HG02884 (cell line): ENCODE measurements around the gene GBX1.

Source experiments
- ATAC-seq: cut with Tn5 transposase; IDR thresholded peaks from one replicate; pipeline ENCODE4 v1.9.1; 2021; ENCODE audit warnings: mild to moderate bottlenecking, moderate library complexity; ENCODE audit not compliant: unreplicated experiment

GBX1 gene

DNA sequence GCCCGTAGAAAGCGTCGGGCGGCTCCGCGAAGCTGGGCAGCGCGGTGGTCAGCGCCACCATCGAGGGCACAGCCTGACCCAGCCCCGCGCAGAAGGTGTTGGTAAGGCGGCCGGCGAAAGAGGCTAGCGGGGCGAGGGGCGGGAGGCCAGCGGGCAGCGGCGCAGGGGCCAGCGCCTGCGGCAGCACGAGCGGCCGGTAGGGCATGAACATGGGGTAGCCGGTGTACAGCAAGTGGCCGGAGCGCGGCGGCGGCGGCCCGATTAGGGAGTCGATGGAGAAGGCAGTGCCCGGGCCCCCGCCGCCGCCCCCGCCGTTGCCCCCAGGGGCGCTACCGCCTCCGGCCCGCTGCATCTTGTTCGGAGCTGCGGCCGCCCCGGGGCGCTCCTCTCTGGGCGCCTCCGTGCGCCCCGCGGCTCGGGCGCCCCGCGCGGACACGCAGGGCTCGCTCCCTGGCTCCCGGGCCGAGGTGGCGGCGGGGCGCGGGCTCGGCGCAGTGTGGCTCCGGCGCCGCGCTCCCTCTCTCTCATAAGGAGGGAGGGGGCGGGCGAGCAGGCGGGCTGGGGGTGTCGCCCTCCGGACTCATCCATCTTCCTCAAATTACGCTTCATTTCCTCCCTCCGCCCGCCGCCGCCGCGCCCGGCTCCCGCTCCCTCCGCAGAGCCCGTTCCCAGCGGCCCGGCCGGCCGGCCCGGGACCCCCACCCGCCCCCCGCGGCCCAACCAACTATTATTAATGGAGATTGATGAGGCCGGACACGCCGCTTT is at the start of gene GBX1:
Gene GBX1 (minus strand): TSS at position 498 of the 765 bp plus-strand sequence. CDS start 146 bp downstream, at position 352.
- no peak for ATAC-seq

DNA sequence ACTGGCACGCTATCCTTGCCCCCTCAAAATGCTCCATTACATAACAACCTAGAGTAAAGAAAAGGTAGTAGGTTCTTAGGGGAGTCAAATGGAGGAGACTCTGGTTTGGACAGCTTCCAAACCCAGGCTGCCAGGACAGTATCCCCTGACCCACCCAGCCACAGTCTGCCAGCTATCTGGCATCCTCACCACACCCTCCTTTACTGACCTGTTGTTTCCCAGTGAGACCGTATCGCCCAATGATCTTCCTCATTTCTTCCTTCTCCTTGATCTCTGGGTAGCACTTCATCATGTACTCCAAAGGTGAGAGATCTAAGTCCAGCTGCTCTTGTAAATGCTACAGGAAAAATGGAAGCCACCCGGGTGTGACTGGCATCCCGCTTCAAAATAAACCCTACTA is 47.9 kb upstream of the GBX1 start:
- no peak for ATAC-seq

DNA sequence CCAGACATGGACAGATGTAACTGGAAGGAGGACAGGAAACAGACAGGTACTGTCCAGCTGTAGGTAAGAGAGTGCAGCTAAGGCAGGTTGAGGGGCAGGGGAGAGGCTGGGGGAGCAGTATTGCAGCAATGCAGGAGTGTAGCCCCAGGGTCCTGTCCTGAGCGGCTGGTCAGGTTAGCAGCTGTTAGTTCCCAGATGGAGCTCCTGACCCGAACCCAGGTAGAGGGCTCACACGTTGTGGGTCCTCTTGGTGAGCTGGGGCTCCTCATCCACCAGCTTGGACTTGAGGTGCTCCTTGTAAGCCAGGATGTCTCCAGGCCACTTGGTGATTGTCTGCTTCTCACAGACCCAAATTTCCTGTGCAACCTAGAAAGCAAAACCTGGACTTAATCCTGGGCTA is 46.3 kb upstream of the GBX1 start:
- ATAC-seq, result no peak

DNA sequence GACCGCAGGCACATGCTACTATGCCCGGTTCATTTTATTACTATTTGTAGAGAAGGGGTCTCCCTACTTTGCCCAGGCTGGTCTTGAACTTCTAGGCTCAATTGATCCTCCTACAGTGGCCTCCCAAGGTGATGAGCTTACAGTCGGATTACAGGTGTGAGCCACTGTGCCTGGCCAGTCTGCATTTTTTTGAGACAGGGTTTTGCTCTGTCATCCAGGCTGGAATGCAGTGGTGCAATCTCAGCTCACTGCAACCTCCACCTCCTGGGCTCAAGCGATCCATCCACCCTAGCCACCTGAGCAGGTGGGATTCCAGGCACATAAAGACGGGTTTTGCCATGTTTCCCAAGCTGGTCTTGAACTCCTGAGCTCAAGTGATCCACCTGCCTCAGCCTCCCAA is 45.1 kb upstream of the GBX1 start:
- ATAC-seq, result no peak

DNA sequence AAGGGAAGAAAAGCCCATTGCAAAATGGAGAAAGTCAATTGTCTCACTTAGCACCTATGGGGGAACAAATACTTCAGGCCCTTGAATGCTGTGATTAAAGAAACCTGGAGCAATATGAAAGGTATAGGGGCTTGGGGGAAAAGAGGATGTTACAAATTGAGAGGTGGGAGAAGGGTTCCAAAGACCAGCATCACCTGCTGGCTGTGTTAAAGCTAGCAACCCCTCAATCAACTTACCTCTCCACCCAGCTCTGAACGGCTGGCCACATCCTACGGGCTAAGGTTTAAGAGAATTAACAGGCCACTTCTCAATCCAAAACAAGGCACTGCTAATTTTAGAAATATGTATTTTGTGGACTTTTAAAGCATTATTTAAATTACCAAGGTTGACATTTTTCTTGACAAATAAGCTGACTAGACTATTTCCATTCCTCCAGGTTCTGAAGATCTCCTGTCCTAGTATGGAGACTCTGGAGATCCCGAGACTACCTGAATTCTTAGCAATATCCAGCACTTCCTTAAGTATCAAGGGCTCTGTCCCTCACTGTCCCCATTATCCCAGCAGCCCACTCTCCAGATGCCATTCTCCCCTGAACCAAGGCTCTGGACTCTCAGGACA is 43.8 kb upstream of the GBX1 start:
- no peak for ATAC-seq

DNA sequence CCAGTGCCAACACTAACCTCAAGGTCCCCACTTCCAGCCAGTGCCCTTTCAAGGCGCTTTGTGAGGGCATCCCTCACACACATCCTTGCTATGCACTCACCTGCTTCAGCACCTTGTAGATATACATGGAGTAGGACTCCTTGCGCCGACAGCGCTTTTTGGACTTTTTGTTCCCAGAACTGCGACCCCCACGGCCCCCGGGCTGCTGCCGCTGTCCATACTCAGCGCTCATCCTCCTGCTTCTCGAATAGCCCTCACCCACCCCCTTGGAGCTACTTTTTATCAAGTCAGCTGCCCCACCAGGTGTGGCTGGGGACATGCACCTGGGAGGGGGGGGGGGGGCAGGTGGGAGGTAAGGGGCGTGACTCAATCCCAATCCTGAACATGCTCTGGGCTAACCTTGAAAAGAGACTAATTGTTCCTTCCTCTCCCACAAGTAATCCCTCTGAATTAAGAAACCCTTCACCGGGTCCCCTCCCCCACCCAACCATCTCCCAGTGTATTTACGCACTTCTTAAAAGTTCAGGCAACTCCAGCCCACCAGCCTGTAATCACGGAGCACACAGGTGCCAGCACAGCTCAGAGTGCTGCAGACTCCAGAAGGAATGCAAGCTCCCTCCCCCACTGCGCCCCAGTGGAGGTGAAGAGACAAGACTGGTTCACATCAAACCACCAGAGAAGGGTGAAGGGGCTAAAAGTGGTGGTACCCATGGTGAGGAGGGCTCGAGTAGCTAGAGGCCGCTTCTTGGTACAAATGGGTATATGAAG is 42.8 kb upstream of the GBX1 start, which contains the start of gene H2BK1:
Gene H2BK1 (minus strand): TSS at position 402 of the 768 bp plus-strand sequence. CDS start 170 bp downstream, at position 232.
- ATAC-seq, result no peak

DNA sequence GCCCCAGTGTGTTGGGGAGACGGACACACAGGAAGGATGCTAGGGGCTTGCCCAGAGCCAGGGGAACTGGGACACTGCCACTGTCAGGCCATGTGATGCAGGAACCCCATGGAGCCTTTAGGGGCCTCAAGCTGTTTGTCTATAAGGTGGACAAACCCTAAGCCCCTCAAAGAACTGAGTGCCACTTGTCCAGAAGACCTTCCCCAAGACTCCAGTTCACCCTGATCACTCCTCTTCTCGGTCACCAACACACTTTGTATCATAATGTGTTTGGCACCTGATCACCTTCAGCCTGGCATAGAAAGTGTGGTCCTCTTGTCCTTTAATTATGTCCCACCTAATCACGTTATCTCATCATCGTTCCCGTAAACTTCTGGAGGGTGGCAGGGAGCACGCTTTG is 42.1 kb upstream of the GBX1 start:
- ATAC-seq, result no peak

DNA sequence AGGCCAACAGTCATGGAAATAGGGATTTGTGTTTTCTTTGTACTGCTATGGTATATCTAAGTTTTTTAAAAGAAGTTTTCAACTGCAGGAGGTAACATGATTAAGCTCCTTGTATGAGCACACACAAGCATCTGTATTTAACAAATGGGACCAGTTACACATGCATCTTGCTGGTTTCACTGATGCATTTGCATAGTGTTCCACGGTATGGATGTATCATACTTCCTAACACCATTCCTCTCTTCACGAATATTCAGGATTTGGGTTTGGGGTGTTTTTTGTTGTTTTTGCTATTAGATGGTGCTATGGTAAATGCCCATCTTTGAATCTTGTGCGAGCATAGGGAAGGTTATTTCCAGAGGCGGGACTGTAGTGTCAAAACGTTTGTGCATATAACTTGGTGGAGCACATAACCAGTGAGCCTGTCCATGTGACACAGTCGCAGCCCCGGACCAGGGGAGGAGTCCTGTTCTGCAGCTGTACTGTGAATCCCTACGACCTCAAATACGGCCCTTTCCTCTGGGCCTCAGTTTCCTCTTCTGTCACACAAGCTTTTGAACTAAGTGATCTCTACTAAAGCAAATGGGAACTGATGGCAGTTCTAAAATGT is 40.9 kb upstream of the GBX1 start:
- no peak for ATAC-seq

DNA sequence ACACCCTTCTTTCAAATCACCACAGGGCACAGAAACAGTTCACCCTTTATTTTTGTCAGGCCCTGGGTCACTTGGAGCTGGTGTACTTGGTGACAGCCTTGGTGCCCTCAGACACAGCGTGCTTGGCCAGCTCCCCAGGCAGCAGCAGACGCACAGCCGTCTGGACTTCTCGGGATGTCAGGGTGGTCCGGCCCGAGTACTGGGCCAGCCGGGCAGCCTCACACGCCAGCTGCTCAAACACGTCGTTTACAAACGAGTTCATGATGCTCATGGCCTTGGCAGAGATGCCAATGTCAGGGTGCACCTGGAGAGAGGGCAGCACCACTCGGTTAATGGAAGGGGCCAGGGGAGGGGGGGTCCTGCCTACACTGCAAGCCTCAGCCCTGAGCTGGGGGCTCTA is 40.3 kb upstream of the GBX1 start:
- ATAC-seq, result no peak

DNA sequence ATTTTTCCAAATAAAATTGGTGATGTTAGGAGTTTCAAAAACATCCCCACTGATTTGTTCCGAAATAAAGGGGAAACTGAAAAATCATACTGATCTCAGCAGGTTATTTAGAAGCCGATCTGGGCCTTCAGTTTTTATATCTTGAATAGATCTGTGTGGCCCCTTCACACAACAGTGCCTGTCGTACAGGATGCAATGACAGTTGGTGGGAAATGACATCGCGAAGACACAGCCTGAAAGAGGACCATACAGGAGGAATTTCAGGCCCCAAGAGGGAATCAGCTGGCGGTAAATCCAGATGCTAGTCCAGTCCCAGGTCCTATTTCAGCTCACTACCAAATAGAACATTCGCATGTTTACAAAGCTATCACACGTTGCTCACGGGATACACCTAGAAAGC is 39.8 kb upstream of the GBX1 start:
- ATAC-seq, result no peak

DNA sequence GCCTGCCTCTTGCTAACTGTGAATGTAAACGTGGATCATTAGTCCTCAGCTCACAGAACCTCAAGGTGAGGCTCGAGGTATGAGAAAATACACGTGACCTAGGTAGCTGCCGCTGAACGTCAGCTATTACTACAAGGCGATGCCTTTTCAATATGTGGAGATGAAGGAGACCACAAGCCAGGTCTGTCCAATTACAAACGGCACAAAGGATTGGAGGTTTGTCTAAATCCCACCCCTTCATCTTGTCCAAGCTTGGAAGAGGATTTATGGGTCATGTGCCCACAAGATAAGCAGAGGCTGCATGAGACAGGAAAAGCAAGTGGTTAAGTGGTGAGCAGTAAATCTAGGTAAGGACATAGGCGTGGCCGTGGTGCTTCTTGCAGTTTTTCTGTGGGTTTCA is 39.4 kb upstream of the GBX1 start:
- ATAC-seq, result no peak

DNA sequence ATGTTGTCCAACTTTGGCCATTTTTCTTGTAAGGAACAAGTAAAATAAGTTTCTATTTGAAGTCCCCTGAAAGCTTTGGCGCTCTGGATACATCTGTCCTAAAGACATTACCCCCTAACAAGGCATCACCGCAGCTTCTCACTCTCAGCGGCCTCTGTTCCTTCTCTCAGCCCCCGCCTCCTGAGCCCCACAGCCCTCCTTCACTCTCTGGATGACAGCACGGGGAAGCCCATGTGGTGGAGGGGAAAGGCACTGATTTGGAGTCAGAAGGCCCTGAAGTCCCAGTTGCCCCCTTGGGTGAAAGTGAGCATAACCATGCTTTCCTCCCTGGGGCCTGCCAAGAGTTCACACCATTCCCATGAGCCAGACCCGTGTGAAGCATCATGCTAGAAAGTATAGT is 38.2 kb upstream of the GBX1 start:
- ATAC-seq, result no peak

DNA sequence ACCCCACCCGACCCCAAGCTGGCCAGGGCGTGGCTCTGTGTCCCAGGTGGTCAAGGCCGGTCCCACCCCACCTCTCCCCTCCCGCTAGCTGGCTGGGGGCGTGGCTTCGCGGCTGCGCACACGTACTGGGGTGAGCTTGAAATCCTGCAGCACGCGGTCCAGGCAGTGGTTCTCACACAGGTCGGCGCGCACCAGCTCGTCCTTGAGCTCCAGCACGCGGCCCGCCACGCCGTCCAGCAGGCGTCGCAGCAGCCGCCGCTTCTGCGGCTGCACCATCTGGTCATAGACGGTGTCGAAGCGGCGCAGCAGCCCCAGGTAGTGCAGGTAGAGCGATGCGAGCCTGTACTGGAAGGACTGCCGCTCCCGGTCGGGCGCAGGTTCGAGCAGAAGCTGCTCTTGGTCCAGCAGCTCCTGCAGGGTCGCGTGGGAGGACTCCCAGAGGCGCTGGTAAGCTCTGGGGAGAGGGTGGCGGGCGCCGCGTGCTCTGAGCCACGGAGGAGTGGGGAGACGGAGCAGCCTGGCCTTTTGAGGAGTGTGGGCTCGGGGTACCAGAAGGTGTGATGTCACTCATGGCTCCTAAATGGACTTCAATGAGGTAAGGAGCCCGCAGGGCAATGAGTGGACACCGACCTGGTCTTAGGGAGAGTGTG is 37.0 kb upstream of the GBX1 start:
- ATAC-seq, result no peak

DNA sequence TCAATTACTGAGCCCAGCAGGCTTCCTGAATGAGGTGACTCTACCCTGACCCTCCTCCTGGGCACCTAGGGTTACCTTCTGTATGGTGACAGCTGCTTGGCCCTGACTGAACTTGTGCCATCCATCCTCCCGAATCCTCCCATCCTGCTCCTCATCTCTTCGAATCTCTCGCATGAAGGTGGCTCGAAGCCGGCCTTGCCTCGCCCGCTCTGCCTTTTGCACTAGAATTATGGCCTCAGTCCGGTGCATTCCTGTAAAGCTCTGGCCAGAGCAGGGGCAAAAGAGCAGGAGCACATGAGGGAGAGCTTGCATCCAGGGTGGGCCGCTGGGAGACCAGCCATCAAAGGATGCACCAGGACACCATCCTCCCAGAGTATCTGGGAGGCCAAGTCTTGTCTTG is 35.3 kb upstream of the GBX1 start:
- no peak for ATAC-seq

DNA sequence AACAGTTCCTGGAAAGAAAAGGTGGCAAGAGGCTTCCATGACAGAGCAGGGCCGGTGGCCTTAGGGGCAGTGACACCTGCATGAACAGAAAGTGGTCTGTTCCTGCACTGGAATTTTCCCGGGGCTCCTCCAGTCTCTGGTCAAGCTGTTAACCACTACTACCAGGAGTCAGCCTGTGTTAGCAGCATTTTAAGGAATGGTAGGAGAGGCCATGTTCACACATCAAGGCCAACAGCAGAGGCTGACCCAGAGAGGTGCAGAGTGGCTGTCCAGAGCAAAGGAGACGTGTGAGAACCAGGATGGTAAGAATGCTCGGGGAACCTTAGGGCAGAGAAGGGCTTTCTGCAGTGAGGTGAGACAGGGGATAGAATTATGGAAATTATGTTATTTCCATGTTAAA is 34.3 kb upstream of the GBX1 start:
- no peak for ATAC-seq

DNA sequence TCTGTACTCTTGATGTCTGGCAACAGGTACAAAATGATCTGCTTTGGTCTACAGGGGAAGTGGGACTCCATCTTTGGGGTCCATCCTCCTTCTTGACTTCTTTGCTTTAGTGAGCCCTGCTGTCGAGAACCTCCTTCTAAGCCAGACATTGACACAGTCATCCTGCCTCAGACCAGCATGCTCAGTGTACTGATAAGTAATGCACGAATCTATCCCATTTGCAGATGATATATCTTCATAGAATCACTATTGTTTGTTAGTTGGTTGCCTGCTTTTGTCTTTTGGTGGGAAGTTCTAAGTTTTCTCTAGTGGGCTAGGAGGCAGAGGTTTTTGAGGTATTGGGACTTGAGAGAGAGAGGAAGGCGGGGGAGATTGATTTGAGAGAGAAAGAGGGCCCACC is 33.9 kb upstream of the GBX1 start:
- no peak for ATAC-seq

DNA sequence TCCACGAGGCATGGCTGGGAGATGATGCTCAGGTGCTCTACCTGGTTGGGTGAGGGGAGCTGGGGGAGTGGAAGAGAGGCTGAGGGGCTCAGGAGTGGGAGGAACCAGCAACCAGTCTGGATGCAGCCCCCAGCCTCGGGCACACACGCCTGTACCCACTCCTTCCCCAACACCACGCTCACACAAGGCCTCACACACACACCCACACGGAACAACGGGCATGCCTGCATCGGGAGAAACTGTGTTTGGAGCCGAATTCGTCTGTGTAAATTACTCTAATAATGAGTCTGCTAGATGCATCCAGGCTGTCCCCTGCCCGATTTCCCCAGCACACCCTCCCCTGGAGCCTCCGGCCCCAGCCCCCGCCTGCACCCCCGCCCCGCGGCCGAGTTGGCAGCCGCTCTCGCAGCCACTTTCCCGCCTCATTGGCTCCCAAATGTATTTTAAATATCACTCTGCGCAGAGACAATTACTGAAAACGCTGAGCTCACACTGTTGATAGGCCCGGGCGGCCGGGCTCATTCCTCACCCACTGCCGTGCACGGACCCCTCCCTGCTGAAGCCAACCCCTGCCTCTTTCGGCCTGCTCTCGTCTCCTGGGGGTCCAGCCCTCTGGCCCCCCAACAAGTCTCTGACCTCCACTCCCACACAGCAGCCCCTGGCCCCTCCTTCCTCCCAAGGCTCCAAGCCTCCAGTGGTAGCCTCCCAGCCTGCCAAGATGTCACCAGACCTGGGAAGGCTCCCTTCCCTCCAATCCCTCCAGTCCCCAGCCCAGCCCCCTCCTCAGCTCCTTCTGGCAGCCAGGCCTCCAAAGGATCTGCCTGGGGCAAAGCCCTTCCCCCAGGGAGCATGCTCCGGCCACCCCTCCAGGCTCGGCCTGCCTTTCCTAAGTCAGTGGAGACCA is 31.7 kb upstream of the GBX1 start:
- no peak for ATAC-seq

DNA sequence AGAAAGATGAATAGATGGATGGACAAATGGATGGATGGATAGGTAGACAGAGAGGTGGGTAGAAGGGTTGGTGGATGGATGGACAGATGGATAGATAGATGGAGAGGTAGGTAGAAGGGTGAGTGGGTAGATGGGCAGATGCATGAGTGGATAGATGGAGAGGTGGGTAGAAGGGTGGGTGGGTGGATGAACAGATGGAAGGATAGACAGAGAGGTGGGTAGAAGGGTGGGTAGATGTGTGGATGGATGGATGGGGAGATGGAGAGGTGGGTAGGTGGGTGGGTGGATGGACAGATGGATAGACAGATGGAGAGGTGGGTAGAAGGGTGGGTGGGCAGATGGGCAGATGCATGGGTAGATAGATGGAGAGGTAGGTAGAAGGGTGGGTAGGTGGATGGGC is 30.4 kb upstream of the GBX1 start:
- no peak for ATAC-seq

DNA sequence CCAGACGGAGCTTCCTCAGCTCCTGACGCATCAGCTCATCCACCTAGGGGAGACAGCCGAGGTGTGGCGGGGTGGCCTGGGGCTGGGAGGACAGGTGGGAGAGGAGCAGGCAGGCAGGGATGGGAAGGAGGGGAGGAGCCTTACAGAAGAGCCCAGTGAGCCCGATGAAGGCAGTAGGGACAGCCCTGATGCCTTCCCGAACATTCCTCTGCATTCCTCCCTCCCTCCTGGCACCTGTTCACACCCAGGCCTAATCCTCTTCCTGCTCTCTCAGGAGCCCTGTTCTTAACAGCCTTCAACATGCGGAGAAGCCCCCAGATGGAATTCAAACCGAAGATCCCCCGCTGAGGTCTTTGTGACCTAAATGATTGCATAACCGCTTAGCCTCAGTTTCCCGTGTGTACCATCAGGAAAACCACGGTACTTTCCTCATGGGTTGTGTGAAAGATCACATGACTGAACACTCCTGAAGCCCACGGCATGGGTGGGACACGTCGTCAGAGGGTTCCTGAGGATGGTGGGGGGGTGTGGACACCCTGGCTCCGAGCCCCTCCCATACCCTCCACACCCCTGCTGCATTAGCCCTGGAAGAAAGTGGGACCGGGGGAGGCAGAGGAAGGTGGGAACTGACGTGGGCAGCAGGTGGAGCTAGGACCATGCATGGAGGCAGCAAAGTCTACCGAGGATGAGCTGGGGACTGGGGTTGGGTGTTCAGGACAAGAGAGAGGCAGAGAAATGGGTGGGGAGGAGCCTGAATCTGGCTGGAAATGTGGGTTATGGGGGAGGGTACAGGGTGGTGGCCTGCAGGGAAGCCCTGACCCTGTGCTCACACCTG is 28.3 kb upstream of the GBX1 start:
- ATAC-seq, result no peak
